GM21447 (cell line): ENCODE data around the gene FLT4.

Source experiments
- ATAC-seq: cut with Tn5 transposase; IDR thresholded peaks from one replicate; pipeline ENCODE4 v1.9.1; 2021; ENCODE audit not compliant: unreplicated experiment

The FLT4 gene

DNA sequence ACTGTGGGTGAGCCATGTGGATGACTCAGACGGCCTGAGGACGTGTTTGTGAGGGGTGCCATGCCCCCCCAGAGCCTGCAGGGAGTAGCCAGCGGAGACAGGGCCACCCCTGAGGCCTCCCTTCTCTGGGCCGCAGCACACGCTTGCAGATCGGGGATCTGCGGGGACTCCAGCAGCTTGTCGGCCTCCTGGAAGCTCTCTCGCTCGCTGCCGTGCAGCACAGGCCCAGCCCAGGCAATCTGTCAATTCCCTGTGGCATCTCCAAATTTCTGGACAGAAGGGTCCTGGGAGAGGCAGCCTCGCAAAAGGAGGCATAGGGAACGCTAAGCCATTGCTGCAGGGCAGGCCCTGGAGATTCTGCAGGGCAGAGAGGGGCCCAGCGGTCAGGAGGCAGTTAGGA is 21.2 kb downstream of the FLT4 start:
- no peak for ATAC-seq

DNA sequence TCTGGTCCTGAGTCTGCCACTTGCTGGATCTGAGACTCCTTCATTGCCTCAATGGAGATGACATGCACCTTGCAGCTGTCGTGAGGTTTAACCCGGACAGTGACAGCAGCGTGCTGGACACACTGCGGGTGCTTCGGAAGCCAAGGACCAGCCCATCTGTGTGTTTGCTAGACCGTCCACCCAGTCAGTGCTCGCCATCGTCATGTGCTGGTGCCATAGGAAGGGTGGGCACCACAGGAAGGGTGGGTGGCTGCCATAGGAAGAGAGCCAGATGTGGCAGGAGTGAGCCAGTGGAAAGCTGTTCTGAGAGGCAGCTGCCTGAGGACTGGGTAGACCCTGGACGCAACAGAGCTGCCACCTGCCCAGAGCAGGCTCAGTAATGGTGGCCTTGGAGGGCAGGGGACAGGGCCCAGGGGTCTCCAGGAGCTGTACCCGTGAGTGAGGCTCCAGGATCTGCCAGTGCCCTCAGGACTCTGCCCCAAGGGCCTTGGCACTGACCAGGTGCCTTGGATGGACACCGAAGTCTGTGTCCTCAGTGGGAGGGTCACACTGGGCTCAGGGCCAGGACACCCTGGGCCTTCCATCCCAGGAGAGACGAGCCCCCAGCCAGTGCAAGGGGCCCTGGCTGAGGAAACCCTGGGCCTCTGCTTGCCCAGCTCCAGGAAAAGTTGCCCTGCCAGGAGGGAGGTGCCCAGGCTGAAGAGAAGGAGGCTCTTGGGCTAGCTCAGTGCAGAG is 21.8 kb downstream of the FLT4 start:
- ATAC-seq = no peak

GRCh38 chr5:180626661-180627385 is 22.6 kb downstream of the FLT4 start:
- ATAC-seq = no peak

GRCh38 chr5:180625791-180626660 is 23.4 kb downstream of the FLT4 start:
- no peak for ATAC-seq

DNA sequence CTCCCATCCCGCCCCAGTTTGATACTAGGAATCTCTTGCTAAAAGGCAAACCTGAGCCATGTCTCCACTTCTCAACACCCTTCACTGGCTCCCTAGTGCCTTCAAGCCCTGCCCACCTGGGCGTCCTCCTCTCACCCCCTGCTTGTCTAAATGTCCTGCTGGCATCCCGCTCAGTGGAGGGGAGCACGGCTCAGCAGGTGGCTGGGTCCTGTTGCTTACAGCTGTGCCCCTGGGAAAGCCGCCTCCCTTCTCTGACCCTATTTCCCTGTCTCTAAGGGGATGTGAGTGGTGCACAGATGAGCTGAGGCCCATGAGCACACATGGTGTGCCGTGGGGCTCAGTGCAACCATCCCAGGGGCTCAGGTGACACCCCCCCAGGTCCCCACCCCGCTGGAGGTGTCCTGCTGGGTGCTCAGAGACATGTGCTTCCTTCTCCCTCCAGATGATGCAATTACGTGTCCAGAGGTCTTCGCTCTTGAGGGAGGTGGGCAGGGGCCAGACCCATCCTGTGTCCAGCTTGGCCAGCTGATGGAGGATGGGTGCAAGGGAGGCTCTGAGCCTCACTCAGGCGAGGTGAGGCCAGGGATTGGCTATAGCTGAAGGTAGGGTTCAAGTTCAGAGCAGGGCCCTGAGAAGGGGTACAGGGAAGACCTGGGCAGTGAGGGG is 24.1 kb downstream of the FLT4 start:
- no peak for ATAC-seq

DNA sequence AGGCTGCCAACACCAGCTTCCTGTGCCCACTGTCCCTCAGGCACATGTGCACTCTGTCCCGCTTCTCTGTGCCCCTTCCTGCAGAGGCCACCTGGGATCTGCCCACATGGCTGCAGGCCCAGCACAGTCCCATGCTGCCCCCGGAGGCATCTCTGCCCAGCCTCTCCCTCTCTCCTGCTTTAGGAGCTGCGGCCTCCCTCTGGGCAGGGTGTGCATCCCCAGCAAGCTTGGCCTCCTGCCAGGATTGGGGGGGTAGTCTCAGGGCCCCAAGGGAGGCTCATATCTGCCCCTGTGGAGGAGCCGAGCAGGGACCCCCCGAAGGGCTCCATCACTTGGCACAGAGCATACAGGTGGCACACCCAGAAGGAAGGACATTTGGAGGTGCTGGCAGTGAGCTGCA is 24.8 kb downstream of the FLT4 start:
- no peak for ATAC-seq

DNA sequence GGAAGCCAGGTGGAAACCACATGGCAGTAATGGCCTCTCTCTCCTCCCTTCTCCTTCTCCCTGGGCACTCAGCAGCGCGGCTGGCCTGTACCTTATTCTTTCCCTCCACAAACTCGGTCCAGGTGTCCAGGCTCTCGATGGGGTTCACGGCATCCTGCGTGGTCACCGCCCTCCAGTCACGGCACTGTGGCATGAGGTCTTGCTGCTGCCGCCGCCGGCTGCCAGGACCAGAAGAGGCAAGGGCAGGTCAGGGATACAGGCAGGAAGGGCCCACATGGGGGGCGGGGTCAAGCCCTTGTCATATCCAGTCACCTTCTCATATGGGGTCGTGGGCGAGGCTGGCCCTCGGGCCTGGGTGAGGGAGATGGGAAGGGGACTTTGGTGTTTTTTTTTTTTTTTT is 25.6 kb downstream of the FLT4 start:
- ATAC-seq = no peak

GRCh38 chr5:180623411-180623834 is 26.0 kb downstream of the FLT4 start:
- ATAC-seq = no peak

GRCh38 chr5:180622910-180623309 is 26.5 kb downstream of the FLT4 start:
- no peak for ATAC-seq

DNA sequence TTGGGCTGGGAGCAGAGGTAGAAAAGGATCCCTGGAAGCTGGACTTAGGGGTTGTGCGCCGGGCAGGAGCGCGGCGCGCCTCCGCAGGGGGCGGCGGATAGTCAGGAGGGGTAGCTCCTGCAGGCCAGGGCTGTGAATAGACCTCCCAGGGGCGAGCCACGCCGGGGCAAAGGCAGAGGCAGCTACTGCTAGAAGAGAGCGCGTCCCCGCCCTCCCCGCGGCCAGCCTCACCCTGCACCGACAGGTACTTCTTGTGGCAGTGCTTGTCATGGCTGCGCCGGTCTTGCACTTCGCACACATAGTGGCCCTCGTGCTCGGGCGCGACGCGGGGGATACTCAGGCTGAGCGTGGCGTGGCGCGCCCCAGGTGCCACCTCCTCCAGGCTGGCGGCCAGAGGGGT is 28.1 kb downstream of the FLT4 start:
- no peak for ATAC-seq

DNA sequence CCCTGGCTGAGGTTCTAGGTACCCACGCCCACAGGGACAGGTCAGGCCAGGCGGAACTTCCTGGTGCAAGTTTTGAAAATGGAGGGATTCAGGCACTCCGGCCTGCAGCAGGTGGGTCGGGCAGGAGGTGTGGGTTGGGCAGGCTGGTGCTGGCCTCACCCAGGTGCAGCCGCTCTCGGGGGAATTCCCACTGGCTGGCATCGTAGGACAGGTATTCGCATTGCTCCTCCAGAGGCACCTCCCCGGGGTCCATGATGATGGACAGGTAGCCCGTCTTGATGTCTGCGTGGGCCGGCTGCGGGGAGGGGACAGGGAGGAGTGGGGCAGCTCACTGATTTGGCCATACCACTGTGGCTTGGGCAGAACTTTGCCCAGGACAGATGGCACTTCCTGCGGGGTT is 29.4 kb downstream of the FLT4 start:
- no peak for ATAC-seq

DNA sequence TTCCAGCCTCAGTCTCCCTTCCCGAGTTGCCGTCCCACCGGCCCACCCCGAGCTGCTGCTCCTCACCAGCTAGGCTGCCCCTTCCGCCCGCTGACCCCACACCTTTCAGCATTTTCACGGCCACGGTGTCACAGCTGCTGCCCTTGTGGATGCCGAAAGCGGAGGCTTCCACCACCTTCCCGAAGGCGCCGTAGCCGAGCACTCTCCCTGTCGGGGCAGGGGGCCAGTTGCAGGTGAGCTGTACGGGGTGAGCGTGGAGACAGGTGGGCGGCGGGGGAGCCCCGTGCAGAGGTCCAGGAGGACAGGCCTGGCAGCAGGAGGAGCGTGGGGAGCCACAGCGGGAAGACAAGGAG is 29.9 kb downstream of the FLT4 start:
- no peak for ATAC-seq

DNA sequence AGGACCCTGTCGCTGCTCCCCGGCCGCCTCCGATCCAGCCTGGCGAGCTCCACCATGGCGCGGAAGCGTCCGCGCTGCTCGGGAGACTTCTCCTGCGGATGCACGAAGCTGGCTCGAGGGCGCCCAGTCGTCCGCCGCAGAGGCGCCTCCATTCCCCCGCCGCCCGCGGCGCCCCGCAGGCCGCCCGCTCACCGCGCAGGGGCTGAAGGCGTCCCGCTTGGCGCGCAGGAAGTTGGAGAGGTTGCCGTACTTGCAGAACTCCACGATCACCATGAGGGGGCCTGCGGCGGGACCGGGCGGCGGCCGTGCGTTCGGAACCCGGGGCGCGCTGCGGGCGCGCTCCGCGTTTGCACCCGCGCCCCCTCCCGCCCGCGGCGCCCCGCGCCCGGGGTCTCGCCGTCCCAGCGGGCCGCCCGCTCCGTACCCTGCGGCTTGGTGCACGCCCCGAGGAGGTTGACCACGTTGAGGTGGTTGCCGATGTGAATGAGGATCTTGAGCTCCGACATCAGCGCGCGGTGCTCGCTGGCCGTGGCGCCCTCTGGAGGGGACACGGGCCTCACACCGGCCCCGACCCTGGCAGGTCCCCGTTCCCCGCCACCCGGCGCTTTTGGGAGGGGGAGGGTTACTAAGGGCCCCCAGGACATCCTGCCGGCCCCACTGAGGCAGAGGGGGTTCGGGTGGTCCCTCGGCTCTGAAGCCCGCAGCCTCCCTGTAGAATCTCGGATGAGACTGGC is 30.4 kb downstream of the FLT4 start:
- no peak for ATAC-seq

GRCh38 chr5:180618487-180618828 is 30.9 kb downstream of the FLT4 start:
- ATAC-seq = no peak

- ATAC-seq = no peak
These were observed 35.6 kb downstream of the FLT4 start for GRCh38 chr5:180613814-180614188.

- ATAC-seq = no peak
These were observed 36.1 kb downstream of the FLT4 start for GRCh38 chr5:180613188-180613813.

- no peak for ATAC-seq
These were observed 36.7 kb downstream of the FLT4 start for GRCh38 chr5:180612683-180613082.

DNA sequence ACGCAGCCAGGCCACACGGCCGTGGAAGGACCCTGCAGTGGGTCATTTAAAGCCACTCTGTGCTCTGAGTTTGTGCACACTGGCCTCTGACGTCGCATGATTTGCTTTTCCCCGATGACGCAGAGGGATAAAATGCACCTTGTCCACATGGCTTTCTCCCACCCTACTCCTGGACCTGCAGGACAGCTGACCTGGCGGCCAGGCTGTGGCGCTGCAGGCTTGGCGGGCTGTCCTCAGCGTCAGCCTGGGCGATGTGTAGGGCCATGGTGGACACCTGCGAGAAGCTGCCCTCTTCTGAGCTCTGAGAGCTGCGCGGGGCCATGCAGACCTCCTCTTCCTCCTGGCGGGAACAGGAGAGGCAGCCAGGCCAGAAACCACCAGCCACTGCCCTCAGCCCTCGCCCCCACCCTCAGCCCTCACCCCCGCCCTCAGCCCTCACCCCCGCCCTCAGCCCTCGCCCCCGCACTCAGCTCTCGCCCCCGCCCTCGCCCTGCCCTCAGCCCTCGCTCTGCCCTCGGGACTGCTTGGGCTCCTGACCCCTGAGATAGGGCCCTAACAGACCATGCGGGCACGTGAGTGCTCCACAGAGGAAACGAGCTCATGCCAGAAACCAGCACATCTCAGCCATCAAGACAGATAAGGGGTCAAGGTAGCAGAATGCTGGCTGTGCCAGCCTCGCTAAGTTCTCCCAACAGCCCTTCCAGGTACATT is 38.1 kb downstream of the FLT4 start:
- ATAC-seq = no peak

GRCh38 chr5:180609817-180610550 is 39.4 kb downstream of the FLT4 start:
- ATAC-seq = no peak
